ENCODE results near the gene SETBP1.

SETBP1 gene

DNA sequence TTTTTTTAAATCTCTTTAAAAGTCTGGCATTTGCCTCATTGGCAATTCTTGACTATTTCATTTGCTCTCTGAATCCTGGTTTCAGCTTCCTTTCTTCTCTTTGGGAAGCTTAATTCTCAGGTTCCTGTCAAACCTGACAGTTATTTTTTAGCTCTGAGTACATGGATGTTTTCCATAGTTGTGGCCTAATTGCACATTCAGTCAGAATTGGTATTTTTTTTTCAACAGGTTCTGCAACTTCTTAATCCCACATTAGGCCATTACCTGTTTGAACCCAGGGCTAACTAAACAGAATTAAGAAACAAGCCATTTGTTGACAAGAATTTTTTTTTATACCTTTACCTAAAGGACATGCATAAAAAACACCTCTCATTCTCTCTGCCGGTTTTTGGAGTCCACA is 338.8 kb downstream of the SETBP1 start:
- Histone ChIP-seq H3K27me3 (ENCODE audit: control insufficient read depth, insufficient read depth, low read length, poor library complexity, severe bottlenecking) (no peaks in the 10 kb centered on the region), H3K4me3 (ENCODE audit: insufficient read depth, low read depth, low read length) (no peak overlapping the region), H3K27ac (ENCODE audit: insufficient read depth, low read depth, low read length, poor library complexity, severe bottlenecking) (no peak overlapping the region), H3K36me3 (ENCODE audit: control insufficient read depth, insufficient read depth, low read length) (no peaks in the 10 kb centered on the region), H3K9me3 (ENCODE audit: control insufficient read depth, low read length) (no peaks in the 10 kb centered on the region), H3K4me1 (ENCODE audit: control insufficient read depth, insufficient read depth, low read length) (peaks cover 16% of the 10 kb centered on the region)
- 80 to 94% methylated on average over 1 of the region's 1 CpG for WGBS, 2 experiments

DNA sequence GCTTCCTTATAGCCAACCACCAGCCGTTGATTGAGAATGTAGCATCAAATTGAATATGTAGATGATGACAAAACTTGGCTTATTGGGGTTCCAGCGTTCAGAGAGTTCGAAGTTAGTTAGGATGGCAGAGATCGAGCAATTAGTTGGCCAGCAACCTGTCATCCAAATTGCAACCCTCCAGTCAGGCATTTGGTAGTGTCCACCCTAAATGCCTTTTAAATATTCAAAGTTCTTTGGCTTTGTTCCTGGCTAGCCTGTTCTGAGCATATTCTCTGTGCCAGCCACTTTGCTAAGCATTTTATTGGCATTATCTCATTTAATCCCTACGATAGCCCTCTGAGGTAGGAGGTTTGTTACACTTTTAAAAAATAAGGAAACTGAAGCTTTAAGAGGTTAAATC is 342.8 kb downstream of the SETBP1 start:
- no peaks in the 10 kb centered on the region for H3K4me1 ChIP-seq (ENCODE audit: control insufficient read depth, insufficient read depth, low read length)
- no peaks in the 10 kb centered on the region for H3K9me3 ChIP-seq (ENCODE audit: control insufficient read depth, low read length)
- no peaks in the 10 kb centered on the region for H3K36me3 ChIP-seq (ENCODE audit: control insufficient read depth, insufficient read depth, low read length)
- no peak overlapping the region for H3K27ac ChIP-seq (ENCODE audit: insufficient read depth, low read depth, low read length, poor library complexity, severe bottlenecking)
- no peaks in the 10 kb centered on the region for H3K27me3 ChIP-seq (ENCODE audit: control insufficient read depth, insufficient read depth, low read length, poor library complexity, severe bottlenecking)
- H3K4me3 ChIP-seq (ENCODE audit: insufficient read depth, low read depth, low read length): no peak overlapping the region
- 95 to 97% methylated on average over 4 to 5 of the region's 5 CpGs for WGBS, 2 experiments

DNA sequence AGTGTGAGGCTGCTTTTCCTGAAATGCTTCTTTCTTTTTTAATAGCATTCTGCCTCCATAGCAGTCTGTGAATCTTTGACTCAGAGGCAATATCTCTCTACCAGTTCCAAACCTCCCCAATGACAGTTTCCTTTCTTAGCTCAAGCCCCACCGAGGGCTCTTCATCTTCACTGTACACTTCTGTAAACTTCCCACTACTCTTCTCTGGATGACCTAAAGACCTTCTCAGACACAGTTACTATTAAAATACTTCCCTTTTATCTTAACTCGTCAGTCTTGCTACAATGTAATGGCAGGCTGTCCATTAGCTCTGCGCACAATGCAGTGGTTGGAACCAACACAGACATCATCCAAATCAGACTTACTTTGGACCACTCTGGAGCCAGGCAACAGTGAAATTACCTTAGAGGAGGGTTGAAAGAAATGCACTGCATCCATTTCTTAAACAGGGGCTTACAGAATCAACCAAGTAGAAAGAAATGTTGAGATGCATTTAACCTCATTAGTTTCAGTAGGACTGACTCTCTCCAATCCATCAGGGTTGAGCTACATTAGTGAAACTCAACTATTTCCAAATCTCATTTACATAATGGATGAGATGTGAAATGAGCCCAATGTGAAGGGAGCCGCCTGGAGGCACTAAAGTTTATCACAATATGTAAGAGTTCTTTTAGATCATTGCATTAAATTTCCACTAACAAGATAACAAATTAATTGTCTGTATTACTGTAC is 343.8 kb downstream of the SETBP1 start:
- 84 to 95% methylated on average over 4 of the region's 4 CpGs for WGBS, 2 experiments
- Histone ChIP-seq H3K4me3 (ENCODE audit: insufficient read depth, low read depth, low read length) (no peak overlapping the region), H3K36me3 (ENCODE audit: control insufficient read depth, insufficient read depth, low read length) (no peaks in the 10 kb centered on the region), H3K27ac (ENCODE audit: insufficient read depth, low read depth, low read length, poor library complexity, severe bottlenecking) (no peak overlapping the region), H3K4me1 (ENCODE audit: control insufficient read depth, insufficient read depth, low read length) (no peaks in the 10 kb centered on the region), H3K27me3 (ENCODE audit: control insufficient read depth, insufficient read depth, low read length, poor library complexity, severe bottlenecking) (no peaks in the 10 kb centered on the region), H3K9me3 (ENCODE audit: control insufficient read depth, low read length) (no peaks in the 10 kb centered on the region)

DNA sequence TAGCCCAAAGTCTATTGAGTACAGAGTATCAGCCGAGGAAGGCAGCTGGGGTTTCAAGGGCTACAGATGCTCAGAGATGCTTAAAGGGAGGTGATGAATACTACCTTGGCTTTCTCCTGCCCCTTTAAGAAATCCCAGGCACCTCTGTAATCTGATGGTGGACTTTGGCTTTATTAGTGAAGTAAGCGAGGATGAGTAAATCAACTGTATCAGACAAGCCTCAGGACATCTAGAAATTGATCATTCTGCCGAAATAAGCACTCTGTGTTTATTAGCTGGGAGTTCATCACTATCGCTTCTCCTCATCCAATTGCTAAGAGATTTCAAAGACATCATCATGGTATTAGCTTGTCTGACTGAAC is 344.4 kb downstream of the SETBP1 start:
- no peak overlapping the region for H3K27ac ChIP-seq (ENCODE audit: insufficient read depth, low read depth, low read length, poor library complexity, severe bottlenecking)
- H3K4me1 ChIP-seq (ENCODE audit: control insufficient read depth, insufficient read depth, low read length): no peaks in the 10 kb centered on the region
- H3K4me3 ChIP-seq (ENCODE audit: insufficient read depth, low read depth, low read length): no peak overlapping the region
- H3K27me3 ChIP-seq (ENCODE audit: control insufficient read depth, insufficient read depth, low read length, poor library complexity, severe bottlenecking): no peaks in the 10 kb centered on the region
- WGBS, 2 experiments: 92 to 97% methylated on average over 4 of the region's 4 CpGs
- H3K36me3 ChIP-seq (ENCODE audit: control insufficient read depth, insufficient read depth, low read length): no peaks in the 10 kb centered on the region
- no peaks in the 10 kb centered on the region for H3K9me3 ChIP-seq (ENCODE audit: control insufficient read depth, low read length)

DNA sequence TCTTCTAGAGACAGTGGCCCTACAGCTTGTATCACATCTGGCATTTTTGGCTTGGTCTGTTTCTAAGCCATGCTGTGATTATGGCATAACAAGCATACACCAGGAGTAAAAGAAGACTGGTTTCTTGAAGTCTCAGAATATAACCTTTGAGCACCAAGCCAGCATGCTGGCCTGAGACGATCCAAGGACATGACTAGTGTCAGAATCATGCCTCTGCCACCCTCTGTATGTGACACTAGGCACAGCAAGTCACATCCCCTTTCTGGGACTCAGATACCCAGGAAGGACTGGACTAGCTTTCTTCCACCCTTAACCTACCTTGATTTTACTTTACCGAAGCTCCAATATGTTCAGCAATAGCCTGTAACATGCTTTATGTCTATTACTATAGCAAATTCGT is 345.5 kb downstream of the SETBP1 start:
- Histone ChIP-seq H3K4me1 (ENCODE audit: control insufficient read depth, insufficient read depth, low read length) (no peaks in the 10 kb centered on the region), H3K27ac (ENCODE audit: insufficient read depth, low read depth, low read length, poor library complexity, severe bottlenecking) (no peak overlapping the region), H3K27me3 (ENCODE audit: control insufficient read depth, insufficient read depth, low read length, poor library complexity, severe bottlenecking) (no peaks in the 10 kb centered on the region), H3K36me3 (ENCODE audit: control insufficient read depth, insufficient read depth, low read length) (no peaks in the 10 kb centered on the region), H3K4me3 (ENCODE audit: insufficient read depth, low read depth, low read length) (no peak overlapping the region), H3K9me3 (ENCODE audit: control insufficient read depth, low read length) (no peaks in the 10 kb centered on the region)
- 89% methylated on average over 3 of the region's 3 CpGs for WGBS, 2 experiments

DNA sequence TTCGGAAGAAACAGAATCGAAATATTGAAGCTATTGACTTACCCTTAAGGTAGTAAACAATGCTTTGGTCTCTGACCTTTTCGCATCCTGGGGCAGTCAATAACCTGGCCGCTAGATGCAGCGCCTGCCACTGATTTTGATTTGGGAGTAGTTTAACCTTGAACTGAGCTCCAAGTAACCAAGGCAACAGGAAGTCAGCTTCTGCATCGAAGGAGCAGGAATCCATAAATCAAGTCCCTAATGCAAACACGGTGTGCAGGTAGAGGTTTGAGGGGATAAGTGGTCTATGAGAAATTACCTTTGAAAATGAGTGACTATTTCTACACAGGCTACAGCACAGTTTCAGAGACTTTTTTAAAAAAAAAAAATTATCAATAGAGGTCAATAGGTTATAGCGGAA is 353.5 kb downstream of the SETBP1 start:
- no peak overlapping the region for H3K4me3 ChIP-seq (ENCODE audit: insufficient read depth, low read depth, low read length)

DNA sequence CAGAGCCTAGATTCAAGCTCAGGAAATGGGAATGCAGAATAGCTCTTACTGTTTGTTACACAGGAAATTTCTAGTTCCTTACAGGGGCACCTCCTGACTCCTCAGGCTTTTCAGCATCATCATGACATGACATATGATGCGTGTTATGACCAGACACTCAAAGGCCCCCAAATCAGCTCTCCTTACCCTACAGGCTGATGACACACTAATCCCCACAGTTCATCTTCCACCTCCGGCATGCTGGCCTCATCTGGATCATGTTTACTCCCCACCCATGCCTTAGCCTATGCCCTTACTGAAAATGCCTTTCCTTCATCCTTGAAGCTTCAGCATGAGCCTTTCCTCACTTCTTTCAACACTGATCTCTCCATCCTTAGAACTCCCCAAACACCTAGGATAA is 356.9 kb downstream of the SETBP1 start:
- H3K36me3 ChIP-seq (ENCODE audit: control insufficient read depth, insufficient read depth, low read length): no peaks in the 10 kb centered on the region
- H3K27me3 ChIP-seq (ENCODE audit: control insufficient read depth, insufficient read depth, low read length, poor library complexity, severe bottlenecking): no peaks in the 10 kb centered on the region
- H3K9me3 ChIP-seq (ENCODE audit: control insufficient read depth, low read length): no peaks in the 10 kb centered on the region
- no peaks in the 10 kb centered on the region for H3K4me1 ChIP-seq (ENCODE audit: control insufficient read depth, insufficient read depth, low read length)
- H3K27ac ChIP-seq (ENCODE audit: insufficient read depth, low read depth, low read length, poor library complexity, severe bottlenecking): no peak overlapping the region
- WGBS, 2 experiments: 89 to 93% methylated on average over 2 of the region's 2 CpGs
- H3K4me3 ChIP-seq (ENCODE audit: insufficient read depth, low read depth, low read length): no peak overlapping the region

More for the DNA sequence above, 353.5 kb downstream of the SETBP1 start:
- H3K36me3 ChIP-seq (ENCODE audit: control insufficient read depth, insufficient read depth, low read length): no peaks in the 10 kb centered on the region
- no peak overlapping the region for H3K27ac ChIP-seq (ENCODE audit: insufficient read depth, low read depth, low read length, poor library complexity, severe bottlenecking)
- H3K27me3 ChIP-seq (ENCODE audit: control insufficient read depth, insufficient read depth, low read length, poor library complexity, severe bottlenecking): no peaks in the 10 kb centered on the region
- 95 to 96% methylated on average over 8 of the region's 8 CpGs for WGBS, 2 experiments
- H3K9me3 ChIP-seq (ENCODE audit: control insufficient read depth, low read length): no peaks in the 10 kb centered on the region
- no peaks in the 10 kb centered on the region for H3K4me1 ChIP-seq (ENCODE audit: control insufficient read depth, insufficient read depth, low read length)

DNA sequence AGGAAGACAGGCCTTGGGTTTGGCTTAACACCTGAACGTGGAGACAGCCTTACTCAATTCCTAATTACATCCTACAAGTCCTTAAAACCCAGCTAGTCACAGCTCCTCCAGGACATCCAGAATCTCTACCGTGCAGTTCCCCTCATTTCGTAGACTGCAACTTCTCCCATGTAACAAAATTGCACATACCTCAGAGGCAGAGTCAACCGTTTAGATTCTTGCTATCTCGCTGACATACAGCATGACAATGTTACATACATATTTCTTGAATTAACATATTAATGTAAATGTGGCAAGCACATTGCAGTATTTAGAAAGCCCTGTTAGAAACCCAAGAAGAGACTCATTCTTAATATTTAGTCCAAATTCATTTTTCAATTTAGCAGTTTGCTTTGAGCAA is 358.7 kb downstream of the SETBP1 start:
- Histone ChIP-seq H3K27ac (ENCODE audit: insufficient read depth, low read depth, low read length, poor library complexity, severe bottlenecking) (no peak overlapping the region), H3K4me1 (ENCODE audit: control insufficient read depth, insufficient read depth, low read length) (no peaks in the 10 kb centered on the region), H3K27me3 (ENCODE audit: control insufficient read depth, insufficient read depth, low read length, poor library complexity, severe bottlenecking) (no peaks in the 10 kb centered on the region), H3K9me3 (ENCODE audit: control insufficient read depth, low read length) (no peaks in the 10 kb centered on the region), H3K36me3 (ENCODE audit: control insufficient read depth, insufficient read depth, low read length) (no peaks in the 10 kb centered on the region), H3K4me3 (ENCODE audit: insufficient read depth, low read depth, low read length) (no peak overlapping the region)
- WGBS, 2 experiments: 94 to 95% methylated on average over 3 of the region's 5 CpGs

DNA sequence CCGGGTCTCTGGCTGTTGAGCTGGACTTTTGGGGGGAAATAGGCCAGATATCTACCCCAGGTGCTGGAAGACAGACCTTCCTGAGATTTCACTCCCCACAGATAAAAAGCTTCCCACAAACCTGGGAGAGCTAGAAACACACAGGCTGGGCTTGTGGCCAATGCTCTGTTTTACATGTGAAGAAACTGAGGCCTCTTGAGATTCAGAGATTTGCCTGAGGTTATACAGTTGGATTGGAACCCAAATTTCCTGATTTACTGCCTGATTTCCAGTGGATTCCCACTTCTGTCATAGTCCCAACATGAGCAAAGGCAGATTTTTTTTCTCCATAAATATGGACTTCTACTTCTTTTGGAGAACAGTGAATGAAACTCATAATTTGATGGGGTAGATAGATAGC is 360.2 kb downstream of the SETBP1 start:
- Histone ChIP-seq H3K27ac (ENCODE audit: insufficient read depth, low read depth, low read length, poor library complexity, severe bottlenecking) (no peak overlapping the region), H3K4me3 (ENCODE audit: insufficient read depth, low read depth, low read length) (no peak overlapping the region), H3K36me3 (ENCODE audit: control insufficient read depth, insufficient read depth, low read length) (no peaks in the 10 kb centered on the region), H3K27me3 (ENCODE audit: control insufficient read depth, insufficient read depth, low read length, poor library complexity, severe bottlenecking) (no peaks in the 10 kb centered on the region), H3K9me3 (ENCODE audit: control insufficient read depth, low read length) (no peaks in the 10 kb centered on the region), H3K4me1 (ENCODE audit: control insufficient read depth, insufficient read depth, low read length) (no peaks in the 10 kb centered on the region)
- 96 to 100% methylated on average over 1 of the region's 1 CpG for WGBS, 2 experiments

DNA sequence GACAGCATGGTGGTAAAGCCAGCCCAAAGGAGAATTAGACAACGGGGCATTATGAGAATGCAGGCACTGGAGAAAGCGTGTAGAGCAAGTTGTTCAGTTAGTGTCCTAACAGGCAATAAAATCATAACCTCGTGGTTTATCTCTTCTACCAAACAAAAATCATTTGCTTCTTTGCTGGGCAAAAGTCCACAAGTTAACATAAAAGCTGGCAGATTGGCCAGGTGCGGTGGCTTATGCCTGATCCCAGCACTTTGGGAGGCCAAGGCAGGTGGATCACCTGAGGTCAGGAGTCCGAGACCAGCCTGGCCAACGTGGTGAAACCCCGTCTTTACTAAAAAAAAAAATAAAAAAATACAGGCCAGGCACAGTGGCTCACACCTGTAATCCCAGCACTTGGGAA is 364.1 kb downstream of the SETBP1 start:
- Histone ChIP-seq H3K4me1 (ENCODE audit: control insufficient read depth, insufficient read depth, low read length) (no peaks in the 10 kb centered on the region), H3K27me3 (ENCODE audit: control insufficient read depth, insufficient read depth, low read length, poor library complexity, severe bottlenecking) (no peaks in the 10 kb centered on the region), H3K4me3 (ENCODE audit: insufficient read depth, low read depth, low read length) (no peak overlapping the region), H3K36me3 (ENCODE audit: control insufficient read depth, insufficient read depth, low read length) (no peaks in the 10 kb centered on the region), H3K27ac (ENCODE audit: insufficient read depth, low read depth, low read length, poor library complexity, severe bottlenecking) (no peak overlapping the region), H3K9me3 (ENCODE audit: control insufficient read depth, low read length) (no peaks in the 10 kb centered on the region)
- 90 to 95% methylated on average over 7 of the region's 7 CpGs for WGBS, 2 experiments

DNA sequence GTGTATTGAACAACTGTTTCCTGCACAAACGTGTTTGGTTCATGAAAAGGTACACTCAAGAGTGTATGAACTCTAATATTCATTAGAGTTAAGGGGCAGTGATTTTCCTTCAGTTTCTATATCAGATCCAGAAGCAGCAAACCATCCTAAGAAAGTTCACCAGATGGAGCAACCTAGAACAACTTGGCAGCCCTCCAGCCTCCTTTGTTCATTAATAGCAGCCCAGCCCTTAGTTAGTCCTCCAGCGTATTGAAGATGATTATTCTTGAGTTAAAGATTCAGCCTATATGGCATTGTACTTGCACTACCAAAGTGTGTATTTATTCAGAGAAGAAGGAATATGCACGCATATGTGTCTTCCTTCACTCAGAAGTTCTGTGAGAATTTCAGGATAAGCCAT is 365.5 kb downstream of the SETBP1 start:
- Histone ChIP-seq H3K9me3 (ENCODE audit: control insufficient read depth, low read length) (no peaks in the 10 kb centered on the region), H3K4me1 (ENCODE audit: control insufficient read depth, insufficient read depth, low read length) (no peaks in the 10 kb centered on the region), H3K4me3 (ENCODE audit: insufficient read depth, low read depth, low read length) (no peak overlapping the region), H3K36me3 (ENCODE audit: control insufficient read depth, insufficient read depth, low read length) (no peaks in the 10 kb centered on the region), H3K27ac (ENCODE audit: insufficient read depth, low read depth, low read length, poor library complexity, severe bottlenecking) (no peak overlapping the region), H3K27me3 (ENCODE audit: control insufficient read depth, insufficient read depth, low read length, poor library complexity, severe bottlenecking) (no peaks in the 10 kb centered on the region)
- 94 to 97% methylated on average over 3 of the region's 3 CpGs for WGBS, 2 experiments

Measured in ectodermal cell (in vitro differentiated cells).